ENCODE measurements around the gene INS. TPM values are rescaled to one million over a fixed set of nuclear protein-coding genes. Genes with fewer than 3 reads are reported as not detected.

The INS gene
- total and polyA plus RNA-seq, 2 of the 13 experiments (the other 11 are each of a cell fraction or from before 2014, with no cell fraction given), result not detected

DNA sequence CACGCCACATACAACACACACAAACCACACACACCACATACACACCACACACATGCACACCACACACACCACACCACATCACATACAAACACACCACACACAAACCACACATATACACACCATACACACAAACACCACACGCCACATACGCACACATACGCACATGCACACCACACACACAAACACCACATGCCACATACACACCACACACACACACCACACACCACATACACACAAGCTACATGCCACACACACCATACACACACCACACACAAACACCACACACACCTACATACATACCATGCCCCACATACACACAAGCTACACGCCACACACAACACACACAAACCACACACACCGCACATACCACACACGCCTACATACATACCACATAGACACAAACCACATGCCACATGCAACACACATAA lies 26.3 kb upstream of the INS start (continued):
- TF ChIP-seq, protein P1, sequence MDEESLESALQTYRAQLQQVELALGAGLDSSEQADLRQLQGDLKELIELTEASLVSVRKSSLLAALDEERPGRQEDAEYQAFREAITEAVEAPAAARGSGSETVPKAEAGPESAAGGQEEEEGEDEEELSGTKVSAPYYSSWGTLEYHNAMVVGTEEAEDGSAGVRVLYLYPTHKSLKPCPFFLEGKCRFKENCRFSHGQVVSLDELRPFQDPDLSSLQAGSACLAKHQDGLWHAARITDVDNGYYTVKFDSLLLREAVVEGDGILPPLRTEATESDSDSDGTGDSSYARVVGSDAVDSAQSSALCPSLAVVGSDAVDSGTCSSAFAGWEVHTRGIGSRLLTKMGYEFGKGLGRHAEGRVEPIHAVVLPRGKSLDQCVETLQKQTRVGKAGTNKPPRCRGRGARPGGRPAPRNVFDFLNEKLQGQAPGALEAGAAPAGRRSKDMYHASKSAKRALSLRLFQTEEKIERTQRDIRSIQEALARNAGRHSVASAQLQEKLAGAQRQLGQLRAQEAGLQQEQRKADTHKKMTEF (CRISPR knock-in tag; IDR thresholded peaks at IDR 0.05), result no peak
- TF ChIP-seq, protein P2, sequence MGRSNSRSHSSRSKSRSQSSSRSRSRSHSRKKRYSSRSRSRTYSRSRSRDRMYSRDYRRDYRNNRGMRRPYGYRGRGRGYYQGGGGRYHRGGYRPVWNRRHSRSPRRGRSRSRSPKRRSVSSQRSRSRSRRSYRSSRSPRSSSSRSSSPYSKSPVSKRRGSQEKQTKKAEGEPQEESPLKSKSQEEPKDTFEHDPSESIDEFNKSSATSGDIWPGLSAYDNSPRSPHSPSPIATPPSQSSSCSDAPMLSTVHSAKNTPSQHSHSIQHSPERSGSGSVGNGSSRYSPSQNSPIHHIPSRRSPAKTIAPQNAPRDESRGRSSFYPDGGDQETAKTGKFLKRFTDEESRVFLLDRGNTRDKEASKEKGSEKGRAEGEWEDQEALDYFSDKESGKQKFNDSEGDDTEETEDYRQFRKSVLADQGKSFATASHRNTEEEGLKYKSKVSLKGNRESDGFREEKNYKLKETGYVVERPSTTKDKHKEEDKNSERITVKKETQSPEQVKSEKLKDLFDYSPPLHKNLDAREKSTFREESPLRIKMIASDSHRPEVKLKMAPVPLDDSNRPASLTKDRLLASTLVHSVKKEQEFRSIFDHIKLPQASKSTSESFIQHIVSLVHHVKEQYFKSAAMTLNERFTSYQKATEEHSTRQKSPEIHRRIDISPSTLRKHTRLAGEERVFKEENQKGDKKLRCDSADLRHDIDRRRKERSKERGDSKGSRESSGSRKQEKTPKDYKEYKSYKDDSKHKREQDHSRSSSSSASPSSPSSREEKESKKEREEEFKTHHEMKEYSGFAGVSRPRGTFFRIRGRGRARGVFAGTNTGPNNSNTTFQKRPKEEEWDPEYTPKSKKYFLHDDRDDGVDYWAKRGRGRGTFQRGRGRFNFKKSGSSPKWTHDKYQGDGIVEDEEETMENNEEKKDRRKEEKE (IDR thresholded peaks at IDR 0.05), result no peak
- TF ChIP-seq, protein P3, sequence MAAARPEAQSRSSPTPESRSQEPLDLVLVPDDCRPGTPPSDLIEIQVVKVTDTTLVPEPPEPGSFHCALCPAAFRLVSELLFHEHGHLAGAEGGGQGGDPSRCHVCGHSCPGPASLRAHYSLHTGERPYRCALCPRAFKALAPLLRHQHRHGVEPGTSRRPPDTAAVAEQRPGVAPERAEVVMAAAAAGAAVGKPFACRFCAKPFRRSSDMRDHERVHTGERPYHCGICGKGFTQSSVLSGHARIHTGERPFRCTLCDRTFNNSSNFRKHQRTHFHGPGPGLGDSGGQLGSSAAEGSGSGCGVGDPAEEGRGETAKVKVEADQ (CRISPR knock-in tag; IDR thresholded peaks at IDR 0.05; ENCODE audit: borderline replicate concordance), result no peak
- TF ChIP-seq REXO4 (CRISPR knock-in tag; IDR thresholded peaks at IDR 0.05; ENCODE audit: borderline replicate concordance), result no peak
- TF ChIP-seq ZNF780A (CRISPR knock-in tag; IDR thresholded peaks at IDR 0.05), result no peak
- no peak for TF ChIP-seq ZNF75D (CRISPR knock-in tag; IDR thresholded peaks at IDR 0.05; ENCODE audit: borderline replicate concordance)
- 0 out of 2 replicates have a peak, but pooled peaks have one; percentile 4 for TF ChIP-seq RAD51 (IDR thresholded peaks at IDR 0.05; ENCODE audit: borderline replicate concordance)
- TF ChIP-seq NBN (conservative IDR thresholded peaks at IDR 0.05), result peak; percentile 54; the same call in 1 of the 2 replicates
- TF ChIP-seq PLRG1 (conservative IDR thresholded peaks at IDR 0.05), result 0 out of 2 replicates have a peak, but pooled peaks have one; percentile 69
- TF ChIP-seq, protein P4, sequence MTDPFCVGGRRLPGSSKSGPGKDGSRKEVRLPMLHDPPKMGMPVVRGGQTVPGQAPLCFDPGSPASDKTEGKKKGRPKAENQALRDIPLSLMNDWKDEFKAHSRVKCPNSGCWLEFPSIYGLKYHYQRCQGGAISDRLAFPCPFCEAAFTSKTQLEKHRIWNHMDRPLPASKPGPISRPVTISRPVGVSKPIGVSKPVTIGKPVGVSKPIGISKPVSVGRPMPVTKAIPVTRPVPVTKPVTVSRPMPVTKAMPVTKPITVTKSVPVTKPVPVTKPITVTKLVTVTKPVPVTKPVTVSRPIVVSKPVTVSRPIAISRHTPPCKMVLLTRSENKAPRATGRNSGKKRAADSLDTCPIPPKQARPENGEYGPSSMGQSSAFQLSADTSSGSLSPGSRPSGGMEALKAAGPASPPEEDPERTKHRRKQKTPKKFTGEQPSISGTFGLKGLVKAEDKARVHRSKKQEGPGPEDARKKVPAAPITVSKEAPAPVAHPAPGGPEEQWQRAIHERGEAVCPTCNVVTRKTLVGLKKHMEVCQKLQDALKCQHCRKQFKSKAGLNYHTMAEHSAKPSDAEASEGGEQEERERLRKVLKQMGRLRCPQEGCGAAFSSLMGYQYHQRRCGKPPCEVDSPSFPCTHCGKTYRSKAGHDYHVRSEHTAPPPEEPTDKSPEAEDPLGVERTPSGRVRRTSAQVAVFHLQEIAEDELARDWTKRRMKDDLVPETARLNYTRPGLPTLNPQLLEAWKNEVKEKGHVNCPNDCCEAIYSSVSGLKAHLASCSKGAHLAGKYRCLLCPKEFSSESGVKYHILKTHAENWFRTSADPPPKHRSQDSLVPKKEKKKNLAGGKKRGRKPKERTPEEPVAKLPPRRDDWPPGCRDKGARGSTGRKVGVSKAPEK (CRISPR knock-in tag; IDR thresholded peaks at IDR 0.05; ENCODE audit: borderline replicate concordance), result no peak

Data from HepG2 (cell line).